NCI-H82 treated with DMSO at 0.1 percent for 48 hours (cell line): ENCODE data around the gene SERPINA9.
"Not testable (repeated sequence)": the region's sequence is repeated elsewhere in the genome, so short reads cannot be mapped to it uniquely, and the experiment has no call there.

Source experiments
- DNase-seq: peaks from one replicate; lab custom pipeline; 2025; ENCODE audit not compliant: unreplicated experiment; lab: John Stamatoyannopoulos, UW

SERPINA9 gene

DNA sequence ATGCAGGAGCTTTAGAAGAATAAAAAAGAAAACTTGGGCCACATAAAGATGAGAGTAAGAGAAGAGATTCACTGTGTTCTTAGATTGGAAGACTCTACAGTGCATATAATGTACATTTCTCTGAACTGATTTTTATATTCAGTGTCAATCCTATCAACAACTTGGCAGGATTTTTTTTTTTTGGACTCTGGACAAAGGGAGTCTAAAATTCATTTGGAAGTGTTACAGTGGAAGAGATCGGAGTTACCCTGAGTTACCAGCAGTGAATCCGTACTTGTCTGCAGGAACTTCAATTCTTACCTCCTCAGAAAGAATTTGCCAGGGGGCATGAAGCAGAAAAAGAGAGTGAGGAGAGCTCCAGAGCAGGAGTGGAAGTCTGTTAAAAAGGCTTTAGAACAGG, 47.4 kb downstream of the SERPINA9 start:
- no peak for DNase-seq

DNA sequence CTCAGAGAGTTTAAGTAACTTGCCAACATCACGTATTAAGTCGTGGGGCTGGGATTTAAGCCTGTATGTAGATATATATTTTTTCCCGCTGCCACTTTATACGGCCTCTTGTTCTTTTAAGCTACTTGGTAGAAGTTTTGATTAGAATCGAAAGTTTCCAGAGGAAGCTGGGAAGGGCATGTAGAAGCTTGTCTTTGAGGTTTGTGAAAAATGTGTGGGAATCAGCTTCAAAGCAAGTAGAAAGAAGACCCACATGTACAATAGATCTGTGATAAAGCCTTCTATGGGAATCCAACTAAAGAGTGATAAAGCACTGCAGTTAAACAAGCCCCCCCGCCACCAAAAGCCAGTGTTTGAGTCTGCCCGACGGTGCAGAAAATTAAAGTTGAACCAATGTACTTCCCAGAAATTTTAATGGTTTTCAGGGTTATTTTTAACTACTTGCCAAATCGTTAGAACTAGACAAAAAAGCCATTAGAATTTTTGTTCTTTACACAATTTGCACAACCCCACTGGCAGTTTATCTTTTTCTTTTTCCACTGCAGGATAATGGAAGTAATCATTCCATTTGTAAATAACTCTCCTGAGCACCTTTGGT, 48.9 kb downstream of the SERPINA9 start:
- no peak for DNase-seq

DNA sequence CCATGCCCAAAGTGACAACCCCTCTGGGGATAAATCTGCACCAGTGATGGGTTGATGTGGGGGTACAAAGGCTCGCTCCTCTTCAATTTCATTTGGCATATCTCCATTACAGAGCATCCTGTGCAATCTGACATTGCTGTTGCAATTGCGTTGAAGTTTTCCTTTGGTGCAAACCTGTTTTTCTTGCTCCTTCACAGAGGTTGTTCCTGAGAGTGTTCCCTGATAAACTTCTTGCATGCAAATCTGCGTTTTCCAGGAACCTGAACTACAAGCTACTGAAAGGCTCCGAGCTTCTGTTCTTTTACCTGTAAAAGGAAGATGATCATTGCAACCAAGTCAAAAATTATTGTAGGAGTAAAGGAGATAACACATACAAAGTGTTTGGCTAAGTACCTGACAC, 49.5 kb downstream of the SERPINA9 start:
- no peak for DNase-seq

DNA sequence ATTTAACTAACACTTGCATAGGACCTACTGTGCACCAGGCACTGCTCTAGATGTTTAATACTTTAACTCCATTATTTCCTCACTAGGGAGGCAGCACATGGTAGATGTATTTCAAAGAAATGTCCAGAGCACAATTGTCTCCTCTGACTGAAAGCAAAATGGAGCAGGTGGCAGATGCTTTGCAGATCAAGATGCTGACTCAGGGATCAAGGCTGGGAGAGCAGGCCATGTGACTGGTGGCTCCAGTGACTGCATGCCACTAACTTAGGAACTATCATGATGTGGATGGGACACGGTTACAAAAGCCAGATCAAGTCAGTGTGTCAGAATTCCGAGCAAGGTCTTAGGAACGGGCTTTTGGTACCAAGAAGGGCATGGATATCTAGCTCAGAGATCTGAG, 51.6 kb downstream of the SERPINA9 start:
- DNase-seq, result no peak

DNA sequence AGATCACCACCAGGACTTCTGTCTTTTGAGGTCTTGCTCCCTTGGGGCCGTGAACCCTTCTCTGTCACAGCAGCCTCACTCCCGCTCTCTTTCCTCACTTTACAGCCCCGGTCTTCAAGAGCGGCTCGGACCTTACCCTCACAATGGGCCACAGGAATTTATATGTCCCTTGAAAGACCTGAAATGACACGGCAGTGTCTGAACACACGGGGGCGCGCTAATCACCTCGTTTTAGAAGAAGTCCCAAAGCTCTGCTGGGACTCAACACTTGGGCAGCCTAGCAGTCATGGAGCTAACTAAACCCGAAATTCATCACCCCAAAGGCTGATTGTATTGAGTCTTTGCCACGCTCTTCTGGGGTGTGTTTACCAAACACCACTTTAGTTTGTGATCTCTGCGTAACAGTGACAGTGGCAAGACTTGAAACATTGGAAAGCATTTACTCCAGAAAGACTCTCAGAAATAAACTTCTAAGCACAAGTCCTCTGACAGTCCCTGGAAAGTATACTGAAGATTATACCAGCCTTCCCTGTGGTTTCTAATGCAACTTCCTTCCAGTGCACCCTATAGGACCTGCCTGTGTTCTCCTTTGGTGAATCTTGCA, 52.4 kb downstream of the SERPINA9 start:
- no peak for DNase-seq

DNA sequence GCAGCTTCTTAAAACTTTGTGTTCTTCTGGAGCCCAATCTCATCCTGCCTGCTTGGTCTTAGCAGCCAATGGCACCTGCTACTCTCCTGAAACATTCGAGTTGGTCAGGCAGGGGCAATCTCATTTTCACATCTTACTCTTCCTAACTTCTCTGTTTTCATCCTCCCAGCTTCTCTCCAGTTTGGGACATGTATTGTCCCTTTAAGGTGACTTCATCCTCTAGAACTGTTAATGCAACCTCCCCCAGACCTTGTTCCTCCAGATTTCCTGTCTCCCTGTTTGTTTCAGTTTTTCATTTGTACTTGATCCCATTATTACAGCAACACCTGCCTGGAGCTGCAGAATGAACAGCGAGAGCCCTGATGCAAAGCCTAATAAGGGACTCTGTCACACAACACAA, 54.7 kb downstream of the SERPINA9 start:
- DNase-seq, result no peak

DNA sequence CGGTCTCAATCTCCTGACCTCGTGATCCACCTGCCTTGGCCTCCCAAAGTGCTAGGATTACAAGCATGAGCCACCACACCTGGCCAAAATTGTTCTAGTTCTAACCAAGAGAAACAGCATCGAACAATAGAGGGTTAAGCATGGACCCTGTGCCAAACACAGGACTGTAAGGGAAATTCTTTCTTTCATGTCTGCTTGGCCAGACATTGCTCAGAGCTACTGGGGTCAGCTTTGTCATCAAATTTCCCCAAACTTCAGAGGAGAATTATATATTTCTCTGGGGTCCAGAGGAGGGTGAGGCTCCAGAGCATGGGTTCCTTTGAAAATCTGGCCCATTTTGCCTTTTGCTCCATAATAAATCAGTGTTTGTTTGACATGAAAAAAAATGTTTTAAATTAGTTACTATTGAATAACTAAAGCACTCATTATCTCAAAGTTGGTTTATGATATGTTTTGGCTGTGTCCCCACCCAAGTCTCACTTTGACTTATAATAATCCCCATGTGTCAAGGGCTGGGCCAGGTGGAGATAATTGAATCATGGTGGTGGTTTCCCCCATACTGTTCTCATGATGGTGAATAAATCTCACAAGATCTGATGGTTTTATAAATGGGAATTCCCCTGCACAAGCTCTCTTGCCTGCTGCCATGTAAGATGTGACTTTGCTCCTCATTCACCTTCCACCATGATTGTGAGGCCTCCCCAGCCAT, 58.3 kb downstream of the SERPINA9 start:
- DNase-seq, result not testable (repeated sequence)
